Stimulated activated naive CD4-positive, alpha-beta T cell (primary cell): ENCODE data around the gene AOPEP.

ENCODE experiments used
- DNase-seq, 6 experiments: peaks; one replicate each; lab custom pipeline; 2025; lab: John Stamatoyannopoulos, UW

The AOPEP gene, protein sequence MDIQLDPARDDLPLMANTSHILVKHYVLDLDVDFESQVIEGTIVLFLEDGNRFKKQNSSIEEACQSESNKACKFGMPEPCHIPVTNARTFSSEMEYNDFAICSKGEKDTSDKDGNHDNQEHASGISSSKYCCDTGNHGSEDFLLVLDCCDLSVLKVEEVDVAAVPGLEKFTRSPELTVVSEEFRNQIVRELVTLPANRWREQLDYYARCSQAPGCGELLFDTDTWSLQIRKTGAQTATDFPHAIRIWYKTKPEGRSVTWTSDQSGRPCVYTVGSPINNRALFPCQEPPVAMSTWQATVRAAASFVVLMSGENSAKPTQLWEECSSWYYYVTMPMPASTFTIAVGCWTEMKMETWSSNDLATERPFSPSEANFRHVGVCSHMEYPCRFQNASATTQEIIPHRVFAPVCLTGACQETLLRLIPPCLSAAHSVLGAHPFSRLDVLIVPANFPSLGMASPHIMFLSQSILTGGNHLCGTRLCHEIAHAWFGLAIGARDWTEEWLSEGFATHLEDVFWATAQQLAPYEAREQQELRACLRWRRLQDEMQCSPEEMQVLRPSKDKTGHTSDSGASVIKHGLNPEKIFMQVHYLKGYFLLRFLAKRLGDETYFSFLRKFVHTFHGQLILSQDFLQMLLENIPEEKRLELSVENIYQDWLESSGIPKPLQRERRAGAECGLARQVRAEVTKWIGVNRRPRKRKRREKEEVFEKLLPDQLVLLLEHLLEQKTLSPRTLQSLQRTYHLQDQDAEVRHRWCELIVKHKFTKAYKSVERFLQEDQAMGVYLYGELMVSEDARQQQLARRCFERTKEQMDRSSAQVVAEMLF

DNA sequence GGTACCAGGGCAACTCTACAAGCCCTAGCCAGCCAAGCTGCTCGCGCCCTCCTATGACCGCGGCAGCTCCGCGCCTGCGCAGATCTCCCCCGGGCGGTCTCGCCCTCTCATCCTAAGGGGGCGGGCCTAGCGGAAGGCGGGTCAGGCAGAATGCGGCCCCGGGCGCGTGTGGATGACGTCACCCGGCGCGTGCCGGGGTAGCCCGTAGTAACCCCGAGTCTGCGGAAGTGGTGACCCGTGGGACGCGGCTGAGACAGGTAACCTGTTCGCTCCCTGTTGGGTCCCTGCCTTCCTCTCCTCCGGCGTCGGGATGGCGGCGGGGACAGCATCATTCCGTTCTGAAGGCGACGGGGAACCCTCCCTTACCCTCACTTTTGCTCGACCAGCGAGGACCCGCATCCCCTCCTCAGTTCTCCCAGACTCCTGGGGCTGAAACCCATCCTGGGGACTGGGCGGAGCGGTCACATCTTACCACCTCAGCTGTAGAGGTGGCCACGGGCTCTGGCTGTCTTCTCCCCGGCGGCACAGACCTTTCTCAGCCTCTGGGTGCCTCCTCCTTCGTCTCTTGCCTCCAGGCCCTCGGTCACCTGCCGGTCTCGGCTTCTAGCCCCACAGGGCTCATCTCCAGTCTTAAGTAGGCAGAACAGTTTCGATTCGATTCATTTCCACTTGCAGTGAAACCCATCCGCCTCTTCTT, at the start of gene AOPEP:
AOPEP (plus strand) TSS at position 205 of the 697 bp plus-strand sequence. CDS start 33,085 bp downstream, outside the sequence.
- DNase-seq = peak; percentile 96 to 99 (median 98)

DNA sequence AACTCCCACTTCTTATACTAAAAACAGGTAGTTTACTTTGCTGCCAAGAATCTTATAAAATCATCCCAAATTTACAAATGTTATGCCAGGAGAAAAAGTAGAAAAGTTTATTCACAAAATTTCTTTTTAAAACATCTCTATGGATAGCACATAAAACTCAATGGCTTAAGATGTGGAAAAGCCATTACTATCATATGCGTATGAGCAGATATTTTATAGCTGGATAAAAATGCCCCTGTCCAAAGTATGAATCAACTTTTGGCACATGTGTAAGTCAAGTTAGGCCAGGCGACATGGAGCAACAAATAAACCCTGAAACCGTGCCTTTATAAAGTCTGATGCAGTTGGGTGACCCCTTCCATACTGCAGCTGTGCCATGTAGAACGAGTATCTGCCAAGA, 48.6 kb upstream of the AOPEP start:
- DNase-seq = no peak

DNA sequence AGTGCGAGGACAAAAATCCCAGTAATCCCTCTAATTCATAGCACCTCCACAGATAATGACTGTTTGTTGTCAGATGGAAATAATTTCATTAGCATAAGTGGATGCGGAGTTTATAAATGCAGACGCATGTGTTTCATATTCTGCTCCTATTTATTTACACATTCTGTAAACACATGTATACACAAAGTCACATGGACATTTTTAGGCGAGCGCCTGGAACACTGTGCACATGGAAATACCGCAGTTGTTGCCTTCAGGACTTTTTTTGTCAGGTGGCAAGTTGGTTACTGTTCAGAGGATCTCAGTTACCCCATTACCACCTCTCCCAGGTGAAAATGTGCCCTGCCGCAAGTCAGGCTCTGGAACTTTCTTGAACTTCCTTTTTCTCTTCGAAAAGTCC, 46.9 kb upstream of the AOPEP start:
- DNase-seq = no peak

DNA sequence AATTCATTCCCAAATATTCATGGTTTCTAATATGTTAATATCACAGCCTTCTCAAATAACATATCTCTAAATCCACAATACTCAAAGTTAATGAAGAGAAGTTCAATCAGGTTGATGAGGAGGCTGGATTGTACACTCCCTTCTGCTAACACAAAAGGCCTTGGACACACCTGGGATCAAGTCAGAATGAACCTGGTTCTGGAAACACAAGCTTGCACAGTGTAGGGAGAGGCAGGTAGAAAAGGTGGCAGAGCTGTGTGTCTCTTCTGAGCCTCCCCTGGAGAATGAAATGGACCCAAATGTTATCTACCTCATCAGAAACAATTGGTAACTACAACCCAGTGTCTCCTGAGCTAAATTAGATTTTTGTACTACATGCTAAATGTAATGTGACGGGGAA, 46.5 kb upstream of the AOPEP start:
- no peak for DNase-seq

GRCh38 chr9:94680621-94681020, 45.9 kb upstream of the AOPEP start:
- DNase-seq = no peak

- peak; percentile 20 to 64 (median 30) for DNase-seq
Measured at GRCh38 chr9:94681508-94681907, 45.0 kb upstream of the AOPEP start.

GRCh38 chr9:94685359-94685758, 41.1 kb upstream of the AOPEP start:
- DNase-seq = no peak

DNA sequence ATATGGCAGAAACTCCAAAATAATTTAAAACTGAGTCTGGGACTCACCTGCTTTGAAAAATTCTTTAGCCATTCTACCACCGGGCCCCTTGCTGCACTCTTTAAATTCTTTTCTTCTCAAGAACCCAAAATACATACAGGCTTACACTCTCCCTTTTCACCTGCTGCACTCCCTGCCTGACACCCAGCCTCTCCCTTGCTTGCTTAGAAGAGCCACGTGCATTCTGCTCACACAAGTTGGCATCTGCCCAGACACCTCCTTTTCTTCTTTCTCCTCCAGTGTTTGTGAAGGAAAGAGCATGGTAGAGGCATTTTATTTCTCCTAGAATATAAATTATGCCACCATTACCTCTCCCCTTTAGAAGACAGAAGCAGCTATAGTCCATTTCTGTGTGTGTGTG, 39.0 kb upstream of the AOPEP start:
- no peak for DNase-seq

DNA sequence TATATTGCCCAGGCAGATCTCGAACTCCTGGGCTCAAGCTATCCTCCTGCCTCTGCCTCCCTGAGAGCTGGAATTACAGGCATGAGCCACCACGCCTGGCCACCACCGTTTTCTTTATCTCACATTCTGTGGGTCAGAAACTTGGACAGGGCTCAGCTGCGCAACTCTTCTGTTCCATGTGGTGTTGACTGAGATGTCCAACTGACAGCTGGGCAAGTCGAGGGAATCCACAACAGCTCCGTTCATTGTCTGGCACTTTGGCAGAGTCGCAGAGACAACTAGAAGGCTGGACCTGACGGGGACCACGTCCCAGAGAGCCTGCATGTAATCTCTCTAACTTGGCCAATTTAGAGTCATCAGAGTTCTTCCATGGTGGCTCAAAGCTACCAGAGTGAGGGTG, 36.2 kb upstream of the AOPEP start:
- no peak for DNase-seq

GRCh38 chr9:94692601-94693000, 33.9 kb upstream of the AOPEP start:
- no peak for DNase-seq

DNA sequence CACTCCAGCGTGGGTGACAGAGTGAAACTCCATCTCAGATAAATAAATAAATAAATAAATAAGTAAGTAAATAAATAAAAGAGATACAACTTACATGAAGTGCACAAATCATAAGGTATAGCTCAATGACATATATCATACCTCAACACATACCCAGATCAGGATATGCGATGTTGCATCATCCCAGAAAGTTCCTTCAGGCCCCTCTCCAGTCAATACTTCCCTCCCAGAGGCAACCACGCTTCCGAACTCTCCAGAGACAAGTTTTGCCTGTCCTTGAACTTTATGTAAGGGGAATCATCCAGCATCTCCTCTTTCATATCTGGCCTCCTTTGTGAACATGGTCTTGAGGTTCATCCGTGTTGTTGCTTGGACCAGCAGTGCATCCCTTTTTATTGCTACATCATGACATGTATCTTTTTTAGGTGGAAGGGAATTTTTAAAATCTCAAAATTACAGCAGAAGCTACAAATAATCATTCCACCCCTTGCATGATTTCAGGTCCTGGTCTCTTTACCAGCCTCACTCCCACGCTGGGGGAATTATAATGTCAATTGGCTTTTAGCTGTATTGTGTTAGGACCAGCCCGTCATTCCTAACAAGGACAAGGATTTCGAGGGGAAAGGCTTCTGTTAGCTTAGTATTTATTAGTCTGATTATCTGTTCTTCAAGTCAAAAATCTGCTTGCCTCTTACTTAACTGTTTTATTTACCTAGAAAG, 32.9 kb upstream of the AOPEP start:
- no peak for DNase-seq

DNA sequence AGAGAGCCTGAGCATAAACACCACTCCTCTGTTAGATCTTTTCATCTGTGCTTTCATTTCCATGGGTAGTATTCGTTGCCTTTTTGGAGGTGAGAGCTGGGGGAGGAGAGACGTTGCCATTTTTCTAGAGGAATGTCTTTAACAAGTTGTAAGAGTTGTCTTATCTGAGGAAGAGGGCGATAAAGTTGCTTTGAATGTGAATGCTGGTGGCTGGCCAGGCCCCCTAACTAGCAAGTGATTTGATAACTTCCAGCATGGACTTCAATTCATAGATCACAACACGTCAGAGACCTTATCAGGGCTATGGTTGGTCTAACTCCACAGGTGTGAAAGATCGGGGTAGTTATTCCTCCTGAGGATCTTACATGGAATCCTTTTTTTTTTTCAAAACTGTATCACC, 30.0 kb upstream of the AOPEP start:
- DNase-seq = no peak

- no peak for DNase-seq
Measured at GRCh38 chr9:94697972-94698581, 28.4 kb upstream of the AOPEP start.

GRCh38 chr9:94699715-94700373, 26.7 kb upstream of the AOPEP start:
- DNase-seq = no peak

GRCh38 chr9:94700445-94700844, 26.1 kb upstream of the AOPEP start:
- no peak for DNase-seq

DNA sequence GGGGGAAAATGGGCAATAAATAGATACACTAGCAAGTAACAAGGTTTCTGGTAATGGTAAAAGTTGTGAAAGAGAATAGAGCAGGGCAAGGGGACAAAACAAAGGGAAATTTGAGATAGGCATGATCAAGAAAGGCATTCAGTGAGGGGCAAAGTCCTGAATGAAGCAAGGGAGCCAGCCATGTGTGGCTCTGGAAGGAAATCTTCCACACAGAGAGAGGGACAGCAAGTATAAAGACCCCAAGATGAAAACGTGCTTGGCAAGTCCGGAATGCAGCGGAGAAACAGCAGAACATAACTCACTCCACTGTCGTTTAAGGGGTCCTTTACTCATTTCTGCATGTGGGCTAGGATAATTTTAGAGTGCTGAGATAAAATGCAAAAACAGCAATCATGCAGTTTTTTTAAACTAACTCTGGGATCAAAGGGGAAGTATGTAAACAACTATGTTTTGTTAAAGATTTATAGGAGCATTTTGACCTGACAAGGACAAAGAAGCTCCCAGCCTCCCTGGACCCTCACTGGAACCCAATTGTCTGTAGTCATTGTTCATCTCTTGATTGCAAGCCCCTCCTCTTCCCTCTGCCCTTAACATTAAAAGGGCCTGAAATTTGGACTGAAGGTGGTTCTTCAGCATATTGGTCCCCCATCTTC, 22.9 kb upstream of the AOPEP start:
- DNase-seq = no peak

- DNase-seq = no peak
Measured at GRCh38 chr9:94705162-94705702, 21.3 kb upstream of the AOPEP start.

DNA sequence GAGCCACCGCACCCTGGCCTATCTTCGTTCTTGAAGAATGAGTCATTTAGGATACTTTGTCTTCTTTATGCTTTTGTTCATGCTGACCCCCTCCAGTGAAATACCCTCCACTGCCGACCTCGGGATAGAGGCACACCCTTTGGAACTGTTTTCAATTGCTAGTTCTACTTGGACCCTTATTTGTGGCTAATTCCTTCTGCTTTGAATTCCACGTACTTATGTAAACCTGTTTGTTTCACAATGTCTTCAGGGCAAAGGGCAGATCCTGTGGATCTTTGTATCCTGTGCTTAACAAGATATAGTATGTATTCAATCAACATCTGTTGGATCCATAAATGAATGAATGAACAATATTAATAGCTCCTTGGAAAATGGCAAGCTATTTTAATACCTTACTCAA, 19.6 kb upstream of the AOPEP start:
- DNase-seq = no peak

GRCh38 chr9:94713436-94714215, 12.9 kb upstream of the AOPEP start:
- DNase-seq = no peak
